Thyroid gland (tissue), 4 donors: ENCODE measurements around the gene TLR7.

Experiments
- POLR2A ChIP-seq, 2 donors: fragments of 450-650 bp; IDR thresholded peaks; one replicate each; pipeline ENCODE4 v1.6.1; 2017; ENCODE audit warnings: antibody characterized with exemption in 2 of 2, mild to moderate bottlenecking in 2 of 2, moderate library complexity in 1 of 2
- TF ChIP-seq, protein P1 (sequence below), 6 experiments: fragments of 200-600 bp in 3 of 6; fragments of 450-650 bp in 3 of 6; sonication (generic) in 3 of 6; IDR thresholded peaks; one replicate each; pipeline ENCODE4 v1.5.1; 2016 to 2019; ENCODE audit warnings: antibody characterized with exemption in 6 of 6, mild to moderate bottlenecking in 2 of 6, inconsistent platforms in 1 of 6, moderate library complexity in 1 of 6

DNA sequence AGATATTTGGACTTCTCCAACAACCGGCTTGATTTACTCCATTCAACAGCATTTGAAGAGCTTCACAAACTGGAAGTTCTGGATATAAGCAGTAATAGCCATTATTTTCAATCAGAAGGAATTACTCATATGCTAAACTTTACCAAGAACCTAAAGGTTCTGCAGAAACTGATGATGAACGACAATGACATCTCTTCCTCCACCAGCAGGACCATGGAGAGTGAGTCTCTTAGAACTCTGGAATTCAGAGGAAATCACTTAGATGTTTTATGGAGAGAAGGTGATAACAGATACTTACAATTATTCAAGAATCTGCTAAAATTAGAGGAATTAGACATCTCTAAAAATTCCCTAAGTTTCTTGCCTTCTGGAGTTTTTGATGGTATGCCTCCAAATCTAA, 20.3 kb downstream of the TLR7 start:
- TF ChIP-seq POLR2A (IDR thresholded peaks at IDR 0.05), result no peak
- TF ChIP-seq, protein P1, sequence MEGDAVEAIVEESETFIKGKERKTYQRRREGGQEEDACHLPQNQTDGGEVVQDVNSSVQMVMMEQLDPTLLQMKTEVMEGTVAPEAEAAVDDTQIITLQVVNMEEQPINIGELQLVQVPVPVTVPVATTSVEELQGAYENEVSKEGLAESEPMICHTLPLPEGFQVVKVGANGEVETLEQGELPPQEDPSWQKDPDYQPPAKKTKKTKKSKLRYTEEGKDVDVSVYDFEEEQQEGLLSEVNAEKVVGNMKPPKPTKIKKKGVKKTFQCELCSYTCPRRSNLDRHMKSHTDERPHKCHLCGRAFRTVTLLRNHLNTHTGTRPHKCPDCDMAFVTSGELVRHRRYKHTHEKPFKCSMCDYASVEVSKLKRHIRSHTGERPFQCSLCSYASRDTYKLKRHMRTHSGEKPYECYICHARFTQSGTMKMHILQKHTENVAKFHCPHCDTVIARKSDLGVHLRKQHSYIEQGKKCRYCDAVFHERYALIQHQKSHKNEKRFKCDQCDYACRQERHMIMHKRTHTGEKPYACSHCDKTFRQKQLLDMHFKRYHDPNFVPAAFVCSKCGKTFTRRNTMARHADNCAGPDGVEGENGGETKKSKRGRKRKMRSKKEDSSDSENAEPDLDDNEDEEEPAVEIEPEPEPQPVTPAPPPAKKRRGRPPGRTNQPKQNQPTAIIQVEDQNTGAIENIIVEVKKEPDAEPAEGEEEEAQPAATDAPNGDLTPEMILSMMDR (IDR thresholded peaks at IDR 0.05), result no peak
